Gastrocnemius medialis (tissue), 4 donors: Measurements from ENCODE around the gene NLRP12.

Experiments used
- CTCF ChIP-seq, 5 experiments: fragments of 450-650 bp in 3 of 5; fragments of 200-600 bp in 2 of 5; sonication (generic) in 2 of 5; IDR thresholded peaks in 4 of 5; conservative IDR thresholded peaks in 1 of 5; 1 replicate in 4 of 5; 2 replicates in 1 of 5; pipeline ENCODE4 v1.5.1; 2016 to 2019; ENCODE audit warnings: antibody characterized with exemption in 5 of 5, mild to moderate bottlenecking in 3 of 5, moderate library complexity in 3 of 5
- POLR2A ChIP-seq, 2 donors: fragments of 450-650 bp; IDR thresholded peaks; one replicate each; pipeline ENCODE4 v1.6.1; 2017; ENCODE audit warnings: antibody characterized with exemption in 2 of 2, mild to moderate bottlenecking in 2 of 2, moderate library complexity in 2 of 2

- TF ChIP-seq CTCF (IDR thresholded peaks at IDR 0.05 in 4 of 5, conservative IDR thresholded peaks at IDR 0.05 in 1 of 5) (no peak), POLR2A (IDR thresholded peaks at IDR 0.05) (no peak)
These were observed 10.1 kb downstream of the NLRP12 start for GRCh38 chr19:53813996-53814395.
